Liver (tissue), 9 donors: ENCODE data around the gene DIS3L2. TPM values are rescaled to one million over a fixed set of nuclear protein-coding genes. Genes with fewer than 3 reads are reported as not detected.

ENCODE experiments used
- DNase-seq: peaks from one replicate; pipeline ENCODE4 v3.0.0-alpha.2; 2017; ENCODE audit warnings: low spot score
- H3K27ac ChIP-seq, 2 donors: one replicate each; pipeline ENCODE4 v1.7.0; 2013; ENCODE audit warnings: inconsistent platforms in 2 of 2, low read length in 2 of 2, control low read depth in 1 of 2, low read depth in 1 of 2, mild to moderate bottlenecking in 1 of 2
- H3K27me3 ChIP-seq, 4 donors: one replicate each; pipeline versions ENCODE4 v1.6.1 to v1.7.0; 2013; ENCODE audit warnings: low read length in 3 of 4, inconsistent platforms in 1 of 4, mild to moderate bottlenecking in 1 of 4, moderate library complexity in 1 of 4; ENCODE audit not compliant: control insufficient read depth in 4 of 4, insufficient read depth in 4 of 4
- H3K36me3 ChIP-seq, 4 donors: one replicate each; pipeline versions ENCODE4 v1.6.1 to v1.7.0; 2013; ENCODE audit warnings: low read length in 3 of 4, mild to moderate bottlenecking in 3 of 4, low read depth in 1 of 4, moderate library complexity in 1 of 4; ENCODE audit not compliant: control insufficient read depth in 4 of 4, insufficient read depth in 3 of 4
- H3K4me1 ChIP-seq, 4 donors: one replicate each; pipeline versions ENCODE4 v1.6.1 to v1.7.0; 2013; ENCODE audit warnings: low read length in 3 of 4, mild to moderate bottlenecking in 3 of 4, moderate library complexity in 1 of 4; ENCODE audit not compliant: control insufficient read depth in 4 of 4, insufficient read depth in 4 of 4
- H3K4me3 ChIP-seq, 3 donors: one replicate each; pipeline versions ENCODE4 v1.6.1 to v1.7.0; 2013; ENCODE audit warnings: low read length in 3 of 3, control low read depth in 1 of 3, low read depth in 1 of 3, mild to moderate bottlenecking in 1 of 3
- H3K9ac ChIP-seq, 2 donors: one replicate each; pipeline ENCODE4 v1.7.0; 2013; ENCODE audit warnings: low read length in 2 of 2, mild to moderate bottlenecking in 2 of 2, moderate library complexity in 2 of 2, control low read depth in 1 of 2, low read depth in 1 of 2
- H3K9me3 ChIP-seq, 4 donors: one replicate each; pipeline versions ENCODE4 v1.6.1 to v1.7.0; 2013; ENCODE audit warnings: low read length in 3 of 4; ENCODE audit not compliant: control insufficient read depth in 4 of 4
- ATF3 ChIP-seq: IDR thresholded peaks from 2 replicates; pipeline ENCODE4 v1.6.1; 2016; ENCODE audit warnings: antibody characterized with exemption
- CTCF ChIP-seq: fragments of 150-350 bp; IDR thresholded peaks from 2 replicates; pipeline ENCODE4 v1.5.1; 2017; ENCODE audit warnings: improper control_type of control experiment, low read depth, low read length; ENCODE audit not compliant: missing input control
- EGR1 ChIP-seq, 2 donors: IDR thresholded peaks; 2 replicates each; pipeline ENCODE4 v1.6.1; 2016 to 2018; ENCODE audit warnings: antibody characterized with exemption in 2 of 2, low read depth in 2 of 2
- FOXA1 ChIP-seq: IDR thresholded peaks from 2 replicates; pipeline ENCODE4 v1.6.1; 2016; ENCODE audit warnings: antibody characterized with exemption
- FOXA2 ChIP-seq: IDR thresholded peaks from 2 replicates; pipeline ENCODE4 v1.6.1; 2016; ENCODE audit warnings: antibody characterized with exemption
- GABPA ChIP-seq, 2 donors: IDR thresholded peaks in 1 of 2; conservative IDR thresholded peaks in 1 of 2; 2 replicates each; pipeline ENCODE4 v1.6.1; 2016; ENCODE audit warnings: antibody characterized with exemption in 2 of 2, mild to moderate bottlenecking in 1 of 2, moderate library complexity in 1 of 2
- HNF4A ChIP-seq, 2 donors: conservative IDR thresholded peaks; 2 replicates each; pipeline ENCODE4 v1.6.1; 2016; ENCODE audit warnings: antibody characterized with exemption in 2 of 2, mild to moderate bottlenecking in 2 of 2
- HNF4G ChIP-seq: IDR thresholded peaks from 2 replicates; pipeline ENCODE4 v1.6.1; 2016; ENCODE audit warnings: antibody characterized with exemption
- JUND ChIP-seq, 2 donors: IDR thresholded peaks; 2 replicates each; pipeline ENCODE4 v1.6.1; 2016; ENCODE audit warnings: antibody characterized with exemption in 2 of 2
- MAX ChIP-seq: IDR thresholded peaks from 2 replicates; pipeline ENCODE4 v1.6.1; 2016; ENCODE audit warnings: antibody characterized with exemption
- NR2F2 ChIP-seq: IDR thresholded peaks from 2 replicates; pipeline ENCODE4 v1.6.1; 2016; ENCODE audit warnings: antibody characterized with exemption
- RAD21 ChIP-seq, 2 donors: IDR thresholded peaks; 2 replicates each; pipeline ENCODE4 v1.6.1; 2016; ENCODE audit warnings: antibody characterized with exemption in 2 of 2, mild to moderate bottlenecking in 2 of 2
- REST ChIP-seq: IDR thresholded peaks from 2 replicates; pipeline ENCODE4 v1.6.1; 2016; ENCODE audit warnings: antibody characterized with exemption, mild to moderate bottlenecking
- RXRA ChIP-seq, 2 donors: IDR thresholded peaks; 2 replicates each; pipeline ENCODE4 v1.6.1; 2017 to 2018; ENCODE audit warnings: antibody characterized with exemption in 2 of 2, mild to moderate bottlenecking in 1 of 2
- SP1 ChIP-seq: IDR thresholded peaks from 2 replicates; pipeline ENCODE4 v1.6.1; 2018; ENCODE audit warnings: antibody characterized with exemption, mild to moderate bottlenecking
- TAF1 ChIP-seq: conservative IDR thresholded peaks from 2 replicates; pipeline ENCODE4 v1.6.1; 2016; ENCODE audit warnings: antibody characterized with exemption, mild to moderate bottlenecking
- YY1 ChIP-seq: IDR thresholded peaks from 2 replicates; pipeline ENCODE4 v1.6.1; 2016; ENCODE audit warnings: antibody characterized with exemption, mild to moderate bottlenecking
- ZBTB33 ChIP-seq: IDR thresholded peaks from 2 replicates; pipeline ENCODE4 v1.6.1; 2016; ENCODE audit warnings: antibody characterized with exemption
- WGBS: extraction: QIAGEN DNeasy Blood & Tissue Kit; methylation state at CpG from one replicate; pipeline ENCODE4 v1.1.7; 2013; 5-methylcytosine and 5-hydroxymethylcytosine counted together
- polyA plus RNA-seq, 2 donors: library from polyadenylated mRNA; stranded (reverse) in 1 of 2; unstranded in 1 of 2; fragments of 200-250 nt in 1 of 2; fragments of >200 nt in 1 of 2; fragmentation: Nextera tagmentation in 1 of 2; extraction: Ambion mirVana in 1 of 2; gene quantifications; one replicate each; pipeline versions ENCODE4 v1.2.1 to v1.2.3, GENCODE V29; 2013 to 2015
- total RNA-seq, 2 donors: library from RNA; depleted of rRNA; stranded (reverse); fragments of >200 nt; gene quantifications; one replicate each; pipeline ENCODE4 v1.2.3, GENCODE V29; 2014
- donor health status: healthy.
- donor health status: healthy.
- donor health status: healthy.
- donor health status: healthy.
- donor health status: healthy.

DIS3L2 gene
- total and polyA plus RNA-seq, 4 donors: 5.7 to 21.5 (median 8.8) TPM

- TF ChIP-seq HNF4A (conservative IDR thresholded peaks at IDR 0.05): no peak
Observed at GRCh38 chr2:232219496-232219870, 258.0 kb downstream of the DIS3L2 start (continued).

- Histone ChIP-seq H3K4me1 (no peaks in the 10 kb centered on the region), H3K4me3 (no peak overlapping the region), H3K36me3 (peaks cover 0 to 4% (median 2%) of the 10 kb centered on the region in 4 donors), H3K9me3 (no peaks in the 10 kb centered on the region), H3K27ac (no peak overlapping the region), H3K27me3 (no peaks in the 10 kb centered on the region), H3K9ac (no peak overlapping the region)
- WGBS: 97% methylated on average over 5 of the region's 5 CpGs
- DNase-seq: no peak
- TF ChIP-seq RXRA (IDR thresholded peaks at IDR 0.05) (no peak), EGR1 (IDR thresholded peaks at IDR 0.05; ENCODE audit: low read depth in 2 of 2) (peak in 1 of 2 donors; percentile 36), GABPA (IDR thresholded peaks at IDR 0.05 in 1 of 2, conservative IDR thresholded peaks at IDR 0.05 in 1 of 2) (no peak)
Observed at GRCh38 chr2:232219932-232220331, 258.4 kb downstream of the DIS3L2 start.

- no peaks in the 10 kb centered on the region for H3K27me3 ChIP-seq
- no peak overlapping the region for H3K4me3 ChIP-seq
- no peak overlapping the region for H3K9ac ChIP-seq
- WGBS: 81% methylated on average over 2 of the region's 2 CpGs
- TF ChIP-seq SP1 (no peak), REST (no peak), HNF4A (conservative IDR thresholded peaks at IDR 0.05) (no peak), EGR1 (IDR thresholded peaks at IDR 0.05; ENCODE audit: low read depth in 2 of 2) (no peak), ATF3 (no peak), CTCF (no peak), MAX (no peak), HNF4G (no peak), RXRA (IDR thresholded peaks at IDR 0.05) (no peak), ZBTB33 (no peak), JUND (IDR thresholded peaks at IDR 0.05) (no peak), NR2F2 (no peak), TAF1 (no peak), RAD21 (IDR thresholded peaks at IDR 0.05) (no peak), FOXA1 (no peak), GABPA (IDR thresholded peaks at IDR 0.05 in 1 of 2, conservative IDR thresholded peaks at IDR 0.05 in 1 of 2) (no peak), YY1 (no peak), FOXA2 (no peak)
- DNase-seq: no peak
- peaks cover 0 to 4% (median 0%) of the 10 kb centered on the region in 4 donors for H3K36me3 ChIP-seq
- no peaks in the 10 kb centered on the region for H3K9me3 ChIP-seq
- H3K4me1 ChIP-seq: no peaks in the 10 kb centered on the region
- H3K27ac ChIP-seq: no peak overlapping the region
Observed at GRCh38 chr2:232225429-232225828, 263.9 kb downstream of the DIS3L2 start.
